K562 (cell line): ENCODE data around the gene HSPB1. TPM values are rescaled to one million over a fixed set of nuclear protein-coding genes. Genes with fewer than 3 reads are reported as not detected.

Experiments used
- ATAC-seq: fragments of 200-7000 bp; cut with Tn5 transposase; 3 replicates; pipeline ENCODE4 v1.9.1; 2020; ENCODE audit warnings: moderate library complexity
- BruUV-seq: library from RNA; stranded (reverse); fragments of 400-500 nt; replicated peaks from 2 replicates; lab custom pipeline; 2021; lab: Mats Ljungman, UMichigan
- CTCF ChIA-PET: fragments of 300-600 bp; formaldehyde crosslinking; extraction: SDS; loops from one replicate; lab custom pipeline; 2021; ENCODE audit warnings: low intra/inter-chr PET ratio; lab: Yijun Ruan, JAX
- POLR2A ChIA-PET: fragments of 300-600, 350-650 bp; sonication (Branson Sonifier 250); formaldehyde crosslinking; extraction: SDS; loops from one replicate; lab custom pipeline; 2021; ENCODE audit warnings: antibody characterized with exemption, inconsistent platforms; lab: Yijun Ruan, JAX
- DNase-seq, 4 experiments: peaks; one replicate each; pipeline versions ENCODE4 v3.0.0 to v3.0.0-alpha.2; 2011 to 2018; ENCODE audit warnings: low spot score in 3 of 4, mixed read lengths in 3 of 4; ENCODE audit errors: extremely low read depth in 1 of 4
- FAIRE-seq: peaks from 2 replicates; lab custom pipeline; 2011; peaks lifted over from hg19 to GRCh38; lab: Jason Lieb, UNC
- H2AFZ ChIP-seq: 2 replicates; pipeline ENCODE4 v1.6.0; 2011; ENCODE audit warnings: low read depth, low read length, control low read depth, inconsistent platforms
- H3K27ac ChIP-seq: fragments of 200-600 bp; 3 replicates; pipeline ENCODE4 v1.8.0; 2011; ENCODE audit warnings: low read depth, mild to moderate bottlenecking, control low read depth, inconsistent platforms, low read length, moderate library complexity, mixed read lengths; ENCODE audit errors: extremely low read depth
- H3K27me3 ChIP-seq, 2 experiments: fragments of 300-600 bp in 1 of 2; 2 replicates in 1 of 2; 3 replicates in 1 of 2; pipeline versions ENCODE4 v1.6.0 to v1.8.0; 2011; ENCODE audit warnings: inconsistent platforms in 2 of 2, low read length in 2 of 2, mild to moderate bottlenecking in 1 of 2, mixed read lengths in 1 of 2, moderate library complexity in 1 of 2; ENCODE audit not compliant: control insufficient read depth in 2 of 2, insufficient read depth in 2 of 2
- H3K36me3 ChIP-seq: fragments of 300-600 bp; 3 replicates; pipeline ENCODE4 v1.8.0; 2011; ENCODE audit warnings: mild to moderate bottlenecking, low read length, inconsistent platforms; ENCODE audit not compliant: control insufficient read depth, insufficient read depth
- H3K4me1 ChIP-seq, 2 experiments: fragments of 200-600 bp in 1 of 2; replicated peaks in 1 of 2; 2 replicates in 1 of 2; 3 replicates in 1 of 2; pipeline versions ENCODE4 v1.5.1 to v1.8.0; 2011; ENCODE audit warnings: inconsistent platforms in 2 of 2, low read length in 2 of 2, mild to moderate bottlenecking in 1 of 2, mixed read lengths in 1 of 2, moderate library complexity in 1 of 2; ENCODE audit not compliant: control insufficient read depth in 2 of 2, insufficient read depth in 2 of 2
- H3K4me2 ChIP-seq: 2 replicates; pipeline ENCODE4 v1.6.1; 2011; ENCODE audit warnings: low read length, control low read depth, inconsistent platforms, mixed read lengths; ENCODE audit not compliant: insufficient read depth
- H3K4me3 ChIP-seq: fragments of 200-600 bp; sonication (generic), shearing (Covaris generic); 2 replicates; pipeline ENCODE4 v1.5.1; 2016; ENCODE audit warnings: control low read depth, inconsistent platforms
- H3K79me2 ChIP-seq: fragments of 200-600 bp; 3 replicates; pipeline ENCODE4 v1.8.0; 2011; ENCODE audit warnings: low read length, inconsistent platforms; ENCODE audit not compliant: control insufficient read depth, insufficient read depth
- H3K9ac ChIP-seq, 2 experiments: 2 replicates each; pipeline versions ENCODE4 v1.6.0 to v1.6.1; 2011; ENCODE audit warnings: low read depth in 2 of 2, low read length in 2 of 2, control low read depth in 1 of 2, inconsistent platforms in 1 of 2, mild to moderate bottlenecking in 1 of 2, mixed read lengths in 1 of 2; ENCODE audit not compliant: insufficient read depth in 1 of 2
- H3K9me1 ChIP-seq: one replicate; pipeline ENCODE4 v1.6.0; 2011; ENCODE audit warnings: inconsistent platforms, mild to moderate bottlenecking, low read length, moderate library complexity; ENCODE audit not compliant: control insufficient read depth, insufficient read depth
- H3K9me3 ChIP-seq: replicated peaks from 2 replicates; pipeline ENCODE4 v1.5.1; 2011; ENCODE audit warnings: low read depth, low read length, inconsistent platforms; ENCODE audit not compliant: control insufficient read depth, insufficient read depth
- H4K20me1 ChIP-seq: replicated peaks from 2 replicates; pipeline ENCODE4 v1.6.1; 2011; ENCODE audit warnings: low read length, inconsistent platforms, mixed read lengths; ENCODE audit not compliant: control insufficient read depth, insufficient read depth
- HMGN3 ChIP-seq: IDR thresholded peaks from 2 replicates; pipeline ENCODE4 v1.6.1; 2011; ENCODE audit warnings: borderline replicate concordance, low read depth, mild to moderate bottlenecking, mixed read lengths, low read length; ENCODE audit not compliant: insufficient read length; ENCODE audit errors: extremely low read depth
- SPI1 ChIP-seq: IDR thresholded peaks from 2 replicates; pipeline ENCODE4 v1.6.1; 2011; ENCODE audit warnings: low read depth, low read length, control low read depth, borderline replicate concordance
- ZNF316 ChIP-seq: fragments of 450-650 bp; IDR thresholded peaks from 2 replicates; pipeline ENCODE4 v1.6.1; 2016
- WGBS: fragments of 100-300 bp; shearing (Covaris generic); methylation state at CpG from one replicate; pipeline ENCODE4 v1.1.6; 2016; ENCODE audit warnings: low coverage, mixed read lengths; ENCODE audit not compliant: insufficient coverage; ENCODE audit errors: missing lambda C conversion rate; 5-methylcytosine and 5-hydroxymethylcytosine counted together
- in situ Hi-C: fragments of 300-500 bp; cut with MboI; formaldehyde crosslinking; loops from 4 replicates; pipeline ENCODE4 v1.15.0; 2018; ENCODE audit warnings: inconsistent platforms, mixed read lengths
- intact Hi-C: fragments of 100-400 bp; cut with micrococcal nuclease; formaldehyde crosslinking; loops from 2 replicates; pipeline ENCODE4 v1.14.2; 2022
- polyA plus RNA-seq, 8 experiments: library from polyadenylated mRNA; depleted of rRNA in 4 of 8; stranded (reverse) in 5 of 8; unstranded in 3 of 8; fragments of >200 nt; fragmentation: Nextera tagmentation in 2 of 8; fragmentation: Illumina TruSeq in 1 of 8; extraction: Ambion mirVana in 2 of 8; extraction: Trizol in 1 of 8; gene quantifications; 2 replicates each; pipeline versions ENCODE4 v1.2.1 to v1.2.3, GENCODE V29; 2011 to 2014; ENCODE audit warnings: inconsistent platforms in 1 of 8, missing spikeins in 1 of 8
- total RNA-seq, 7 experiments: library from RNA; depleted of rRNA in 6 of 7; stranded (reverse); fragments of >200 nt in 6 of 7; fragmentation: Illumina TruSeq in 2 of 7; extraction: Trizol in 2 of 7; gene quantifications; 2 replicates each; pipeline versions ENCODE4 v1.2.1 to v1.2.3, GENCODE V29; 2011 to 2021; ENCODE audit warnings: low replicate concordance in 1 of 7

Gene HSPB1
- total and polyA plus RNA-seq, 9 of the 15 experiments (the other 6 are each of a cell fraction or from before 2014, with no cell fraction given), result 27.1 to 522 (median 138) TPM

DNA sequence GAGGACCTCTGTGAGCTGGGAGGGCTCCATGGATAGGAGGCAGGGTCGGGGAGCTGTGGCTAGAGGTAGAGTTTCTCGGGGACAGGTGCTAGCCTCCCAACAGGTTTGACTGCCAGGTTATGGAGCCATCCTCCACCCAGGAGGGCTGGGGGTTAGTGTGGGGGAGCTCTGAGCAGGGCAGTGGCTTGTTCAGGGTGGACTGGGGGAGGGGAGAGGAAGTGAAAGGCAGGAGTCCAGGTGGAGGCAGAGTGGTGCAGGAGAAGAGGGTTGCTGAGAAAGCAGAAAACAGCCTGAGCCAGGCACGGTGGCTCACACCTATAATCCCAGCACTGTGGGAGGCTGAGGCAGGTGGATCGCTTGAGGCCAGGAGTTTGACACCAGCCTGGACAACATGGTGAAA lies 40.5 kb upstream of the HSPB1 start:
- FAIRE-seq (no peak), ATAC-seq (no peak), DNase-seq (no peak)
- Histone ChIP-seq H3K36me3 (no peaks in the 10 kb centered on the region), H4K20me1 (peaks cover 4% of the 10 kb centered on the region), H3K27ac (no peak overlapping the region), H3K4me1 (peaks cover 0 to 29% of the 10 kb centered on the region in 2 experiments; a peak in 3 of 5 replicates), H3K9me3 (no peaks in the 10 kb centered on the region), H3K9me1 (no peaks in the 10 kb centered on the region), H3K4me2 (no peak overlapping the region), H3K79me2 (no peaks in the 10 kb centered on the region), H3K27me3 (peaks cover 4 to 27% of the 10 kb centered on the region in 2 experiments; a peak in 3 of 5 replicates), H3K4me3 (no peak overlapping the region), H2AFZ (no peak overlapping the region), H3K9ac (peak overlapping the region in 1 of 2 experiments; percentile 53; a peak in 2 of 4 replicates)
- TF ChIP-seq ZNF316 (peak; percentile 52), HMGN3 (no peak), SPI1 (peak; percentile 47; the same call in 1 of the 2 replicates)
- ChIA-PET CTCF (interaction anchor here (0.6 to 2.5 kb wide), 4 partner anchors 52 to 216 kb away, joined by 3 to 24 read pairs (median 12); no protein-coding TSS in a partner anchor), POLR2A (interaction anchor here (0.8 to 1.8 kb wide), 3 partner anchors 71 to 196 kb away, joined by 4 to 6 read pairs (median 4); no protein-coding TSS in a partner anchor)
- no TSS peak for BruUV-seq
- 7% methylated on average over 4 of the region's 4 CpGs for WGBS
- intact Hi-C loops, result loop anchor here (2.0 kb wide), 2 partner anchors 41 to 53 kb away; no protein-coding TSS in a partner anchor
- in situ Hi-C loops, result loop anchor here (5.0 kb wide), 1 partner anchor 80 kb away; no protein-coding TSS in a partner anchor
